Astrocyte (in vitro differentiated cells and primary cell): ENCODE data around the gene PKD2. TPM values are rescaled to one million over a fixed set of nuclear protein-coding genes. Genes with fewer than 3 reads are reported as not detected.

Source experiments
- DNase-seq: peaks from one replicate; pipeline ENCODE4 v3.0.0-alpha.2; 2010; ENCODE audit warnings: low read depth
- FAIRE-seq: peaks from 2 replicates; lab custom pipeline; 2011; peaks lifted over from hg19 to GRCh38; lab: Jason Lieb, UNC
- H2AFZ ChIP-seq: 2 replicates; pipeline ENCODE4 v1.6.0; 2012; ENCODE audit warnings: low read depth, low read length, inconsistent platforms
- H3K27ac ChIP-seq: 2 replicates; pipeline ENCODE4 v1.5.1; 2011; ENCODE audit warnings: low read depth, low read length, inconsistent platforms
- H3K27me3 ChIP-seq: 2 replicates; pipeline ENCODE4 v1.6.0; 2011; ENCODE audit warnings: low read length, inconsistent platforms; ENCODE audit not compliant: insufficient read depth
- H3K36me3 ChIP-seq: 2 replicates; pipeline ENCODE4 v1.5.1; 2011; ENCODE audit warnings: low read length, inconsistent platforms; ENCODE audit not compliant: insufficient read depth
- H3K4me1 ChIP-seq: 2 replicates; pipeline ENCODE4 v1.5.1; 2011; ENCODE audit warnings: low read length, inconsistent platforms; ENCODE audit not compliant: insufficient read depth
- H3K4me2 ChIP-seq: 2 replicates; pipeline ENCODE4 v1.6.0; 2012; ENCODE audit warnings: low read length, inconsistent platforms
- H3K4me3 ChIP-seq: 2 replicates; pipeline ENCODE4 v1.5.1; 2011; ENCODE audit warnings: low read depth, mild to moderate bottlenecking, low read length, inconsistent platforms; ENCODE audit not compliant: insufficient read depth
- H3K79me2 ChIP-seq: 2 replicates; pipeline ENCODE4 v1.6.0; 2012; ENCODE audit warnings: mild to moderate bottlenecking, low read length, inconsistent platforms; ENCODE audit not compliant: insufficient read depth
- H3K9ac ChIP-seq: 2 replicates; pipeline ENCODE4 v1.6.0; 2012; ENCODE audit warnings: mild to moderate bottlenecking, low read length, inconsistent platforms
- H3K9me3 ChIP-seq: 2 replicates; pipeline ENCODE4 v1.5.1; 2012; ENCODE audit warnings: low read depth, mild to moderate bottlenecking, low read length, inconsistent platforms; ENCODE audit not compliant: insufficient read depth
- H4K20me1 ChIP-seq: 2 replicates; pipeline ENCODE4 v1.6.0; 2012; ENCODE audit warnings: low read length, inconsistent platforms; ENCODE audit not compliant: insufficient read depth
- H3K27ac Mint-ChIP-seq: one replicate; pipeline ENCODE4 v1.8.0; 2021; ENCODE audit warnings: mild to moderate bottlenecking, mixed read lengths; ENCODE audit not compliant: unreplicated experiment
- H3K27me3 Mint-ChIP-seq: one replicate; pipeline ENCODE4 v1.8.0; 2021; ENCODE audit warnings: low read depth, mixed read lengths; ENCODE audit not compliant: unreplicated experiment
- H3K36me3 Mint-ChIP-seq: one replicate; pipeline ENCODE4 v1.8.0; 2021; ENCODE audit warnings: low read depth, mixed read lengths; ENCODE audit not compliant: unreplicated experiment
- H3K4me1 Mint-ChIP-seq: one replicate; pipeline ENCODE4 v1.8.0; 2021; ENCODE audit warnings: low read depth, mixed read lengths; ENCODE audit not compliant: unreplicated experiment
- H3K4me3 Mint-ChIP-seq: one replicate; pipeline ENCODE4 v1.8.0; 2021; ENCODE audit warnings: mild to moderate bottlenecking, moderate library complexity, mixed read lengths; ENCODE audit not compliant: unreplicated experiment
- H3K9me3 Mint-ChIP-seq: one replicate; pipeline ENCODE4 v1.8.0; 2021; ENCODE audit warnings: mild to moderate bottlenecking, mixed read lengths; ENCODE audit not compliant: unreplicated experiment
- EZH2 ChIP-seq: IDR thresholded peaks from 2 replicates; pipeline ENCODE4 v1.6.1; 2012; ENCODE audit warnings: mild to moderate bottlenecking, low read length, inconsistent platforms; ENCODE audit not compliant: insufficient read depth
- total RNA-seq: library from RNA; stranded (reverse); gene quantifications from 2 replicates; pipeline ENCODE4 v1.2.1, GENCODE V29; 2021
- TF ChIP-seq, protein P1 (sequence below): IDR thresholded peaks from 2 replicates; pipeline ENCODE4 v1.5.1; 2011; ENCODE audit warnings: low read depth, mild to moderate bottlenecking, inconsistent platforms, low read length, moderate library complexity; ENCODE audit not compliant: insufficient read depth

The PKD2 gene
- total RNA-seq, 1 donor from 2014 or later: 19.7 TPM

DNA sequence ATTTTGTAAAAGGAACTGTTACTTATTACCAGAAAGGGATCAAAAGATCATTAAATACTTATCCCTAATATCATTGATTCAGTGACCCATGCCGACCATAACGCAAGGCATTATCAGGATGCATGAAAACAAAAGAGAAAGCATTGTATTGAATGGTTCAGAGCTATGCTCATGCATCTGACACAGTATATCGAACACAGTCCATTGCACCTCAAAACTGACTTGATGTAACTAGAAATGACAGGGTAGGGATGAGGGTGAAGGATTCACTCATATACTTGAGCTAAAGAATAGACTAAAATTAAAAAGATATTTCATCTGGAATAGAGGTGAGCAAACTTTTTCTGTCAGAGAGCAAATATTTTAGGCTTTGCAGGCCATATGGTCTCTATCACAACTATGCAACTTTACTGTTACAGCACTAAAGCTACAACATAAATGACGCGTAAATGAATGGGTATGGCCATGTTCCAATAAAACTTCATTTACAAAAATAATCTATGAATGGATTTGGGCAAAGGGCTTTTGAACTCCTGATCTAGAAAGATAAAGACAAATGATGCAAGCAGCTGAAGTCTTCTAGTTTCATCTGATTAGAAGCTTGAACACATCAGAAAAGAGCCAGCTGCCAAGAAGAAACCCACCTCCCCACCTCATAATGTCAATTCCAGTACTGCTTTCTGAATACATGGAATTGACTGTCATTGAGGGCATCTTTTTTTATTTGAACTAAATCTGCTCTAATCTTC is 44.9 kb upstream of the PKD2 start:
- Mint-ChIP-seq H3K36me3 (no peaks in the 10 kb centered on the region), H3K27me3 (no peaks in the 10 kb centered on the region), H3K4me1 (peaks cover 16% of the 10 kb centered on the region), H3K4me3 (no peak overlapping the region), H3K27ac (no peak overlapping the region), H3K9me3 (no peaks in the 10 kb centered on the region)
- peaks cover 7% of the 10 kb centered on the region for H3K4me1 ChIP-seq
- H2AFZ ChIP-seq: no peak overlapping the region
- DNase-seq (no peak), FAIRE-seq (no peak)
- H3K27me3 ChIP-seq: no peaks in the 10 kb centered on the region
- no peak overlapping the region for H3K9ac ChIP-seq
- no peak overlapping the region for H3K27ac ChIP-seq
- peaks cover 3% of the 10 kb centered on the region for H3K9me3 ChIP-seq
- no peak overlapping the region for H3K4me2 ChIP-seq
- no peaks in the 10 kb centered on the region for H3K36me3 ChIP-seq
- no peaks in the 10 kb centered on the region for H3K79me2 ChIP-seq
- H4K20me1 ChIP-seq: no peaks in the 10 kb centered on the region
- H3K4me3 ChIP-seq: no peak overlapping the region
- no peak for TF ChIP-seq EZH2
- TF ChIP-seq, protein P1, sequence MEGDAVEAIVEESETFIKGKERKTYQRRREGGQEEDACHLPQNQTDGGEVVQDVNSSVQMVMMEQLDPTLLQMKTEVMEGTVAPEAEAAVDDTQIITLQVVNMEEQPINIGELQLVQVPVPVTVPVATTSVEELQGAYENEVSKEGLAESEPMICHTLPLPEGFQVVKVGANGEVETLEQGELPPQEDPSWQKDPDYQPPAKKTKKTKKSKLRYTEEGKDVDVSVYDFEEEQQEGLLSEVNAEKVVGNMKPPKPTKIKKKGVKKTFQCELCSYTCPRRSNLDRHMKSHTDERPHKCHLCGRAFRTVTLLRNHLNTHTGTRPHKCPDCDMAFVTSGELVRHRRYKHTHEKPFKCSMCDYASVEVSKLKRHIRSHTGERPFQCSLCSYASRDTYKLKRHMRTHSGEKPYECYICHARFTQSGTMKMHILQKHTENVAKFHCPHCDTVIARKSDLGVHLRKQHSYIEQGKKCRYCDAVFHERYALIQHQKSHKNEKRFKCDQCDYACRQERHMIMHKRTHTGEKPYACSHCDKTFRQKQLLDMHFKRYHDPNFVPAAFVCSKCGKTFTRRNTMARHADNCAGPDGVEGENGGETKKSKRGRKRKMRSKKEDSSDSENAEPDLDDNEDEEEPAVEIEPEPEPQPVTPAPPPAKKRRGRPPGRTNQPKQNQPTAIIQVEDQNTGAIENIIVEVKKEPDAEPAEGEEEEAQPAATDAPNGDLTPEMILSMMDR: no peak

DNA sequence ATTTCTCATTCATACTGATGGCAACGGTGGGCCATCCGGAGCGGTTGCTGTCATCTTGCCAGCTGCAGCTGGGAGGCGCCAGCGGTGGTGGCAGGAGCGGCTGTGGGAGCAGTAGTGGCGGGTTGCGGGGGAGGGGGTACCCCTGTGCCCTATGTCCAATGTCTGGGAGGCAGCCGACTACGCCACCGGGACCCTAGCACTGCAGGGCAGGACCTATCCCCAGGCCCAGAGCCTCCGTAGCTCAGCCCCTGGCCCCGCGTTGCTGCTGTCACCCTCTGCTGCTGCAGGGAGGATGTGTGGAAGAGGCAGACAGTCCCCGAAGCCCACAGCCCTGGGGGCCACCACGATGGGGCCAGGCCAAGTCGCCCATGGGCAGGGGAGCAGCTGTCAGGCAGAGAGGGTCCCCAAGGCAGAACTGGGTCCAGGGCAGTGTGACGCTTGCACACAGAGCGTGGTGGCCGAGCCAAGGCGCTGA is 41.9 kb upstream of the PKD2 start:
- Histone ChIP-seq H3K9ac (no peak overlapping the region), H4K20me1 (no peaks in the 10 kb centered on the region), H3K79me2 (no peaks in the 10 kb centered on the region), H3K4me2 (no peak overlapping the region), H2AFZ (no peak overlapping the region), H3K36me3 (no peaks in the 10 kb centered on the region), H3K9me3 (peaks cover 3% of the 10 kb centered on the region), H3K4me3 (no peak overlapping the region), H3K27me3 (no peaks in the 10 kb centered on the region), H3K27ac (no peak overlapping the region), H3K4me1 (peaks cover 7% of the 10 kb centered on the region)
- H3K36me3 Mint-ChIP-seq: no peaks in the 10 kb centered on the region
- peaks cover 19% of the 10 kb centered on the region for H3K4me1 Mint-ChIP-seq
- no peak overlapping the region for H3K27ac Mint-ChIP-seq
- H3K27me3 Mint-ChIP-seq: no peaks in the 10 kb centered on the region
- DNase-seq: no peak
- no peak overlapping the region for H3K4me3 Mint-ChIP-seq
- no peak for FAIRE-seq
- TF ChIP-seq EZH2: no peak
- TF ChIP-seq, protein P1: no peak
- no peaks in the 10 kb centered on the region for H3K9me3 Mint-ChIP-seq

DNA sequence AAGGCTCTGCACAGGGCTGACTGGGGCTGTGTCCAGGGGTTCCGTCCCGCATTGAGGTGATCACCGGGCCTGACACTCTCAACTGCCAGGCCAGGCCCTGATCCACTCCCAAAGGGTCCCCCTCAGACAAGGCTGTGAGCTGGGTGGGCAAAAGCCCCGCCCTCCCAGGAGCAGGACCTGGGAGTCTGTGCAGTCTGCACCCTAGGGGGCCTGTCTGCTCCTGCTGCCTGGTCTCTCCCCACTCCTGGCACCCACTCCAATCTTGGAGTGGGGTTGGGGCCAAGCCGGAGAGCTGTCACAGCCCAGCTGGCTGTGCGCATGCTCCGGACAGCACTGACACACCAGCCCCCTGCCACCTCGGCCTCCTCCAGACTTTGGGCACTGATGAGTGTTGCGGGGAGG is 41.3 kb upstream of the PKD2 start:
- Histone ChIP-seq H3K27ac (no peak overlapping the region), H3K4me3 (no peak overlapping the region), H2AFZ (no peak overlapping the region), H3K9ac (no peak overlapping the region), H3K4me1 (peaks cover 7% of the 10 kb centered on the region), H3K36me3 (no peaks in the 10 kb centered on the region), H3K79me2 (no peaks in the 10 kb centered on the region), H3K9me3 (peaks cover 3% of the 10 kb centered on the region), H3K27me3 (no peaks in the 10 kb centered on the region), H4K20me1 (no peaks in the 10 kb centered on the region), H3K4me2 (no peak overlapping the region)
- Mint-ChIP-seq H3K27ac (no peak overlapping the region), H3K4me3 (no peak overlapping the region), H3K9me3 (no peaks in the 10 kb centered on the region), H3K4me1 (peaks cover 19% of the 10 kb centered on the region), H3K36me3 (no peaks in the 10 kb centered on the region), H3K27me3 (no peaks in the 10 kb centered on the region)
- no peak for TF ChIP-seq EZH2
- TF ChIP-seq, protein P1: no peak
- FAIRE-seq: no peak
- DNase-seq: no peak
